H9 (cell line): Measurements from ENCODE around the gene NDUFA1. TPM values are rescaled to one million over a fixed set of nuclear protein-coding genes. Genes with fewer than 3 reads are reported as not detected.
A peak's percentile ranks its signal among the peaks of the same experiment; 100 is the strongest.

ENCODE experiments used
- DNase-seq: peaks from one replicate; pipeline ENCODE4 v3.0.0-alpha.2; 2017
- H2AFZ ChIP-seq: one replicate; pipeline ENCODE4 v1.6.1; 2013; ENCODE audit warnings: mild to moderate bottlenecking, low read length, control low read depth, moderate library complexity
- H2AK5ac ChIP-seq: 2 replicates; pipeline ENCODE4 v1.6.1; 2013; ENCODE audit warnings: low read length, control low read depth, mixed read lengths; ENCODE audit not compliant: insufficient read length
- H2BK120ac ChIP-seq: one replicate; pipeline ENCODE4 v1.6.1; 2013; ENCODE audit warnings: low read depth, mild to moderate bottlenecking, low read length, control low read depth, inconsistent platforms; ENCODE audit not compliant: poor library complexity, severe bottlenecking
- H2BK12ac ChIP-seq: 2 replicates; pipeline ENCODE4 v1.6.1; 2013; ENCODE audit warnings: low read length, control low read depth, mixed read lengths, low read depth; ENCODE audit not compliant: insufficient read length
- H2BK15ac ChIP-seq: 2 replicates; pipeline ENCODE4 v1.6.1; 2013; ENCODE audit warnings: low read depth, low read length, control low read depth
- H2BK20ac ChIP-seq: one replicate; pipeline ENCODE4 v1.6.1; 2013; ENCODE audit warnings: low read depth, mild to moderate bottlenecking, low read length, control low read depth, inconsistent platforms; ENCODE audit not compliant: poor library complexity, severe bottlenecking
- H2BK5ac ChIP-seq: 2 replicates; pipeline ENCODE4 v1.6.1; 2013; ENCODE audit warnings: low read length, control low read depth, mixed read lengths; ENCODE audit not compliant: insufficient read length
- H3K14ac ChIP-seq: 2 replicates; pipeline ENCODE4 v1.6.1; 2013; ENCODE audit warnings: low read length, control low read depth; ENCODE audit not compliant: insufficient read depth
- H3K18ac ChIP-seq: 2 replicates; pipeline ENCODE4 v1.6.1; 2013; ENCODE audit warnings: low read depth, mild to moderate bottlenecking, mixed read lengths, low read length, control low read depth; ENCODE audit not compliant: insufficient read length
- H3K23ac ChIP-seq: 2 replicates; pipeline ENCODE4 v1.6.1; 2013; ENCODE audit warnings: low read length, control low read depth, mixed read lengths, low read depth; ENCODE audit not compliant: insufficient read length
- H3K23me2 ChIP-seq: 2 replicates; pipeline ENCODE4 v1.6.1; 2013; ENCODE audit warnings: low read depth, mild to moderate bottlenecking, mixed read lengths, low read length, control low read depth; ENCODE audit not compliant: insufficient read length, poor library complexity, severe bottlenecking
- H3K27ac ChIP-seq: 2 replicates; pipeline ENCODE4 v1.5.1; 2013; ENCODE audit warnings: low read length, control low read depth, mixed read lengths, low read depth; ENCODE audit not compliant: insufficient read length
- H3K27me3 ChIP-seq: 2 replicates; pipeline ENCODE4 v1.6.1; 2013; ENCODE audit warnings: low read length, control low read depth, inconsistent platforms; ENCODE audit not compliant: insufficient read depth
- H3K4ac ChIP-seq: 2 replicates; pipeline ENCODE4 v1.6.1; 2013; ENCODE audit warnings: low read depth, mild to moderate bottlenecking, control low read depth, inconsistent platforms, low read length, moderate library complexity
- H3K4me1 ChIP-seq: 2 replicates; pipeline ENCODE4 v1.6.1; 2013; ENCODE audit warnings: low read length, control low read depth, inconsistent platforms; ENCODE audit not compliant: insufficient read depth
- H3K4me2 ChIP-seq: 2 replicates; pipeline ENCODE4 v1.6.1; 2013; ENCODE audit warnings: low read length, control low read depth, mixed read lengths; ENCODE audit not compliant: insufficient read length, insufficient read depth
- H3K56ac ChIP-seq: 2 replicates; pipeline ENCODE4 v1.6.1; 2013; ENCODE audit warnings: low read depth, mild to moderate bottlenecking, mixed read lengths, low read length, control low read depth; ENCODE audit not compliant: insufficient read length
- H3K79me1 ChIP-seq: 2 replicates; pipeline ENCODE4 v1.6.1; 2013; ENCODE audit warnings: low read depth, mild to moderate bottlenecking, moderate library complexity, low read length, control low read depth, inconsistent platforms; ENCODE audit not compliant: insufficient read depth, poor library complexity, severe bottlenecking
- H3K79me2 ChIP-seq: 2 replicates; pipeline ENCODE4 v1.6.1; 2013; ENCODE audit warnings: low read length, control low read depth, inconsistent platforms; ENCODE audit not compliant: insufficient read depth
- H3K9ac ChIP-seq: 2 replicates; pipeline ENCODE4 v1.6.1; 2013; ENCODE audit warnings: low read length, control low read depth, mixed read lengths; ENCODE audit not compliant: insufficient read length; ENCODE audit errors: extremely low read depth
- H3K9me3 ChIP-seq: one replicate; pipeline ENCODE4 v1.6.1; 2013; ENCODE audit warnings: low read depth, low read length, inconsistent platforms; ENCODE audit not compliant: control insufficient read depth
- H3T11ph ChIP-seq: one replicate; pipeline ENCODE4 v1.6.1; 2013; ENCODE audit warnings: mild to moderate bottlenecking, low read length, control low read depth, inconsistent platforms
- H4K20me1 ChIP-seq: one replicate; pipeline ENCODE4 v1.6.1; 2013; ENCODE audit not compliant: control insufficient read depth, insufficient read length, insufficient read depth
- H4K5ac ChIP-seq: 2 replicates; pipeline ENCODE4 v1.6.1; 2013; ENCODE audit warnings: low read depth, mild to moderate bottlenecking, mixed read lengths, low read length, control low read depth; ENCODE audit not compliant: insufficient read length
- H4K8ac ChIP-seq: replicated peaks from 2 replicates; pipeline ENCODE4 v1.6.1; 2013; ENCODE audit warnings: low read length, control low read depth, mixed read lengths, low read depth; ENCODE audit not compliant: insufficient read length
- H4K91ac ChIP-seq: 2 replicates; pipeline ENCODE4 v1.6.1; 2013; ENCODE audit warnings: low read depth, mild to moderate bottlenecking, moderate library complexity, mixed read lengths, low read length, control low read depth; ENCODE audit not compliant: insufficient read length
- H3K27ac Mint-ChIP-seq, 3 experiments: 2 replicates in 2 of 3; 3 replicates in 1 of 3; pipeline ENCODE4 v1.8.0; 2020 to 2021; ENCODE audit warnings: mixed read lengths in 3 of 3, mild to moderate bottlenecking in 1 of 3, moderate library complexity in 1 of 3
- H3K27me3 Mint-ChIP-seq: 2 replicates; pipeline ENCODE4 v1.8.0; 2021; ENCODE audit warnings: low read depth, mild to moderate bottlenecking, moderate library complexity, mixed read lengths
- H3K36me3 Mint-ChIP-seq, 3 experiments: 2 replicates in 2 of 3; 3 replicates in 1 of 3; pipeline ENCODE4 v1.8.0; 2020 to 2021; ENCODE audit warnings: low read depth in 3 of 3, mixed read lengths in 3 of 3; ENCODE audit not compliant: insufficient read depth in 1 of 3
- H3K4me1 Mint-ChIP-seq, 2 experiments: 2 replicates each; pipeline ENCODE4 v1.8.0; 2020; ENCODE audit warnings: mixed read lengths in 2 of 2
- H3K4me3 Mint-ChIP-seq, 2 experiments: 2 replicates in 1 of 2; 3 replicates in 1 of 2; pipeline ENCODE4 v1.8.0; 2020 to 2021; ENCODE audit warnings: mild to moderate bottlenecking in 2 of 2, mixed read lengths in 2 of 2, moderate library complexity in 1 of 2
- H3K9me3 Mint-ChIP-seq, 2 experiments: 2 replicates in 1 of 2; 3 replicates in 1 of 2; pipeline ENCODE4 v1.8.0; 2020; ENCODE audit warnings: mild to moderate bottlenecking in 2 of 2, mixed read lengths in 2 of 2, moderate library complexity in 1 of 2
- CTCF ChIP-seq: fragments of 200-600 bp; sonication (generic); conservative IDR thresholded peaks from 3 replicates; pipeline ENCODE4 v1.8.0; 2021; ENCODE audit warnings: antibody characterized with exemption, mild to moderate bottlenecking
- WGBS: extraction: QIAGEN DNeasy Blood & Tissue Kit; methylation state at CpG from one replicate; pipeline ENCODE4 v1.1.7; 2013; ENCODE audit warnings: missing lambda C conversion rate, low lambda C conversion rate, mixed read lengths; ENCODE audit not compliant: insufficient read length; ENCODE audit errors: extremely low coverage; 5-methylcytosine and 5-hydroxymethylcytosine counted together
- total RNA-seq: library from RNA; stranded (reverse); gene quantifications from 2 replicates; pipeline ENCODE4 v1.2.1, GENCODE V29; 2021

The NDUFA1 gene
- total RNA-seq, 1 experiment from 2014 or later = 69.4 TPM

- DNase-seq = no peak
- Histone ChIP-seq H2AFZ (no peak overlapping the region), H3K79me1 (no peaks in the 10 kb centered on the region), H3K23me2 (no peaks in the 10 kb centered on the region), H3K14ac (no peak overlapping the region), H4K8ac (no peak overlapping the region), H2AK5ac (no peak overlapping the region), H3T11ph (no peak overlapping the region), H4K20me1 (no peaks in the 10 kb centered on the region), H2BK12ac (no peak overlapping the region), H3K18ac (no peak overlapping the region), H3K9ac (no peak overlapping the region), H4K5ac (no peak overlapping the region), H3K4me2 (no peak overlapping the region), H3K56ac (peak overlapping the region; percentile 50), H3K27ac (no peak overlapping the region), H2BK20ac (no peak overlapping the region), H3K79me2 (no peaks in the 10 kb centered on the region), H2BK120ac (no peak overlapping the region), H3K23ac (no peak overlapping the region), H2BK5ac (no peak overlapping the region), H2BK15ac (no peak overlapping the region), H3K4me1 (0 out of 2 replicates have a peak, but pooled peaks cover 2% of the 10 kb centered on the region), H4K91ac (no peak overlapping the region), H3K9me3 (peaks cover 19% of the 10 kb centered on the region), H3K4ac (no peak overlapping the region), H3K27me3 (no peaks in the 10 kb centered on the region)
- no CpG with 5 or more reads among the region's 2 CpGs for WGBS
- H3K36me3 Mint-ChIP-seq = peaks cover 0 to 3% (median 2%) of the 10 kb centered on the region in 3 experiments; a peak in 1 of 7 replicates
- TF ChIP-seq CTCF = no peak
- peaks cover 47 to 62% of the 10 kb centered on the region in 2 experiments for H3K9me3 Mint-ChIP-seq
- no peak overlapping the region for H3K27ac Mint-ChIP-seq
- H3K4me1 Mint-ChIP-seq = peaks cover 4% of the 10 kb centered on the region in 2 experiments
- no peaks in the 10 kb centered on the region for H3K27me3 Mint-ChIP-seq
- no peak overlapping the region; a peak in 1 of 5 replicates for H3K4me3 Mint-ChIP-seq
Observed at GRCh38 chrX:119899125-119899524, 27.5 kb downstream of the NDUFA1 start.
